ENCODE results near the gene FBLN2.

The FBLN2 gene

DNA sequence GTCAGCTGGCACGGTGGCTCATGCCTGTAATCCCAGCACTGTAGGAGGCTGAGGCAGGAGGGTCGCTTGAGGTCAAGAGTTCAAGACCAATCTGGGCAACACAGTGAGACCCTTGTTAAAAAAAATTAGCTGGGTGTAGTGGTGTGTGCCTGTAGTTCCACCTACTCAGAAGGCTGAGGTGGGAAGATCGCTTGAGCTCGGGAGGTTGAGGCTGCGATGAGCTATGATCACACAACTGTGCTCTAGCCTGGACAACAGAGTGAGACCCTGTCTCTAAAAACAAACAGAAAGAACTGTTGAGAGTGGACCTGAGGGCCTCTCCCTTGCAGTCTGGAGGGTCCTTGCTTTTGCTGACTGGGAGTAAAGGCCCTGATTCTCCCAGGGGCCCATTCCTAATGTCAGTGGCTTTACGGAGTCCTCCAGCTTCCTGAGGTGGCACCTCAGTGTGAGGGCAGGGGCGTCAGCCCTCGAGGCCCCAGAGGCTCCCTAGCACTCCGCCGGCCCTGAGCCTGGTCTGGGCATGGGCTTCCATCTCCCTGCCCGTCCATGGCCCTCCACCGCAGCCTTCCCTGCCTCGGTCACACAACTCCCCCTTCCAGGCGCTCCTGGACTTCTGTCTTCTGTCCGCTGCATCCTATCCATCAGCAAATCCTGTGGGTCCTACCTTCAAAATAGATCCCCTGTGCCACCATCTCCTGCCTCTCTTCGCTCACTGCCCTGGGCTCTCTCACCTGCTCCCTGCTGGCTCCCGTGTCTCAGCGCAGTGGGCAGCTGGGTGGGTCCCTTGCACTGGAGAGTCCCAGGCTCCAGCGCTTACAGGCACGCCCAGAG is 19.0 kb downstream of the FBLN2 start:
- TF ChIP-seq, protein P1, sequence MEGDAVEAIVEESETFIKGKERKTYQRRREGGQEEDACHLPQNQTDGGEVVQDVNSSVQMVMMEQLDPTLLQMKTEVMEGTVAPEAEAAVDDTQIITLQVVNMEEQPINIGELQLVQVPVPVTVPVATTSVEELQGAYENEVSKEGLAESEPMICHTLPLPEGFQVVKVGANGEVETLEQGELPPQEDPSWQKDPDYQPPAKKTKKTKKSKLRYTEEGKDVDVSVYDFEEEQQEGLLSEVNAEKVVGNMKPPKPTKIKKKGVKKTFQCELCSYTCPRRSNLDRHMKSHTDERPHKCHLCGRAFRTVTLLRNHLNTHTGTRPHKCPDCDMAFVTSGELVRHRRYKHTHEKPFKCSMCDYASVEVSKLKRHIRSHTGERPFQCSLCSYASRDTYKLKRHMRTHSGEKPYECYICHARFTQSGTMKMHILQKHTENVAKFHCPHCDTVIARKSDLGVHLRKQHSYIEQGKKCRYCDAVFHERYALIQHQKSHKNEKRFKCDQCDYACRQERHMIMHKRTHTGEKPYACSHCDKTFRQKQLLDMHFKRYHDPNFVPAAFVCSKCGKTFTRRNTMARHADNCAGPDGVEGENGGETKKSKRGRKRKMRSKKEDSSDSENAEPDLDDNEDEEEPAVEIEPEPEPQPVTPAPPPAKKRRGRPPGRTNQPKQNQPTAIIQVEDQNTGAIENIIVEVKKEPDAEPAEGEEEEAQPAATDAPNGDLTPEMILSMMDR (IDR thresholded peaks at IDR 0.05): no peak
- Histone ChIP-seq H3K4me3 (no peak overlapping the region), H3K27ac (no peak overlapping the region), H3K36me3 (peaks cover 0 to 10% (median 0%) of the 10 kb centered on the region in 3 donors), H3K4me1 (no peaks in the 10 kb centered on the region), H3K9me3 (no peaks in the 10 kb centered on the region), H3K27me3 (no peaks in the 10 kb centered on the region)
- intact Hi-C loops (cut with DNase I; ENCODE audit: low total_unique reads): no loop called here
- no peak for DNase-seq

DNA sequence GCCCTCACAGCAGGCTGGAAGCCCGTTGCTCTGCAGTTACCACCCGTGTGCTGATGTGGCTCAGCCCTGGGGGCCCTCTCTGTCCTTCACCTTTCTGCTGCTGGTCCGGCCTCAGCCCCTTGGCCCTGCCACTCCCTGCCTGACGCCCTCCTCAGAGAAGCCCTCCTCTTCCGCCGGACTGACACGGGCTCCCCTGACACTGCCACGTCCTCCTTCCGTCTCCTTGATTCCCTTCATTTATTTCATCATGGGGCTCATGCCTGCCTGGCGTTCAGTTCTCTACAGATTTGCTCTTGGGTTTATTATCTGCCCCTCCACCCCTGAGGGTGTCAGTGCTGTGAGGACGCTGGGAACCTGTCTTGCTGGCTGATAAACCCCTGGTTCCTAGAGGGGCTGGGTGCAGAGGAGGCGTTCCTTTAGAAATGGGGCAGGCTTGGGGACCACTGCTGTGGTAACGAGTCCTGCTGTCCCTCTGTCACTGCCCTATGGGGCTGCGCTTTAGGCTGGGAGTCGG is 19.6 kb downstream of the FBLN2 start:
- Histone ChIP-seq H3K4me3 (no peak overlapping the region), H3K36me3 (peaks cover 0 to 10% (median 0%) of the 10 kb centered on the region in 3 donors), H3K27ac (no peak overlapping the region), H3K27me3 (no peaks in the 10 kb centered on the region), H3K4me1 (no peaks in the 10 kb centered on the region), H3K9me3 (no peaks in the 10 kb centered on the region)
- TF ChIP-seq, protein P1 (IDR thresholded peaks at IDR 0.05): no peak
- DNase-seq: no peak
- intact Hi-C loops (cut with DNase I; ENCODE audit: low total_unique reads): no loop called here

DNA sequence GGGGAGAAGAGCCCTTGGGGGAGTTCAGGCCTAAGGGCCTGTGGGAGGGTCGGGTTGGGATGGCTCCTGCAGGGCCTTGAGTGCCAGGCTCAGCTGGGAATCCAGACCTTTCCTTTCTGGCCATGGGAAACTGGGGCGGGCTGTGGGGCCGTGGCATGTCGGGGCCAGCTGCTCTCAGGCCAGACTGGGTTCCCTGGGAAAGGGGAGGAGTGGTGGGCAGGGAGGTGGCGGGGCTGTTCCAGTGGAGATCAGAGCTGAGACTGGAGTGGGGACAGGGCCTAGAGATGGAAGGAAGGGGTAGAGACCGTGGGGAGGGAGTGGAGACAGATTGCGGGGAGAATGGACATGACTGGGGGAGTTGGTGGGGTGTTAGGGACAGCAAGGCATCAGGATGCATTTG is 20.3 kb downstream of the FBLN2 start:
- H3K4me3 ChIP-seq: no peak overlapping the region
- intact Hi-C loops (cut with DNase I; ENCODE audit: low total_unique reads): no loop called here
- H3K9me3 ChIP-seq: no peaks in the 10 kb centered on the region
- H3K36me3 ChIP-seq: peaks cover 0 to 10% (median 0%) of the 10 kb centered on the region in 3 donors
- DNase-seq: no peak
- H3K27me3 ChIP-seq: no peaks in the 10 kb centered on the region
- no peak overlapping the region for H3K27ac ChIP-seq
- TF ChIP-seq, protein P1 (IDR thresholded peaks at IDR 0.05): no peak
- no peaks in the 10 kb centered on the region for H3K4me1 ChIP-seq

DNA sequence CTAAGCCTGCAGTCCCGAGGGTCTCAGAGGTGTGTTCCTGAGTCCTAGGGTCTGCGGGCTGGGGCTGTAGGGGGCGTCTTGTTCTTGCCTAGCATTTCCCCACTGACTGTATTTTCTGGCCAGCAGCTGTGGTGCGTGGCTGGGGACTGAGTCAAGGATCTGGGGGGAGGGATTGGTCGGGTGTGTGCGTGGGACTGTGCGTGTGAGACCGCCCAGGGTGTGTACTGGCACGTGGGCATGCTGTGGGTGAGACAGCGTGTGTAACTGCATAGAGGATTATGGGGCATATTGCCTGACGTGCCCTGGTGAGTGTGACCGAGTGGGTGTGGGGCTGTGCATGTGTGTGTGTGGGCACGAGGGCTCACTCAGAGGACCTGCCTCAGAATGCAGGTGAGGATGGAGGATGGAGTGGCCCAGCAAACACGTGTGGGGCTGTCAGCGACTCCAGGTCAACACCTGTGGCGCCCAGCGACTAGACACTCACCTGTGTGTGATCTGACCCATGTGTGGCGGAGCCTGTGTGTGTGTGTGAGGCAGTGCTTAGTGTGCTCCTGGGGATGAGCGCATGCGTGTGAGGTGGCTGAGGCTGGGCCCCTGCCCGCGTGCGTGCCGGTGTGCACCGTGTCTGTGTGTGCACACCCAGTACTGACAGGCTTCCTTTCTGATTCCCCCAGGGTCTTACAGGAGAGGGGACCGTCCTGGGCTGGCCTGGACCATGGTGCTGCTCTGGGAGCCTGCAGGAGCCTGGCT is 20.9 kb downstream of the FBLN2 start:
- H3K4me3 ChIP-seq: no peak overlapping the region
- intact Hi-C loops (cut with DNase I; ENCODE audit: low total_unique reads): no loop called here
- no peak overlapping the region for H3K27ac ChIP-seq
- no peaks in the 10 kb centered on the region for H3K4me1 ChIP-seq
- H3K9me3 ChIP-seq: no peaks in the 10 kb centered on the region
- H3K36me3 ChIP-seq: peaks cover 0 to 10% (median 0%) of the 10 kb centered on the region in 3 donors
- no peaks in the 10 kb centered on the region for H3K27me3 ChIP-seq
- TF ChIP-seq, protein P1 (IDR thresholded peaks at IDR 0.05): no peak
- no peak for DNase-seq

DNA sequence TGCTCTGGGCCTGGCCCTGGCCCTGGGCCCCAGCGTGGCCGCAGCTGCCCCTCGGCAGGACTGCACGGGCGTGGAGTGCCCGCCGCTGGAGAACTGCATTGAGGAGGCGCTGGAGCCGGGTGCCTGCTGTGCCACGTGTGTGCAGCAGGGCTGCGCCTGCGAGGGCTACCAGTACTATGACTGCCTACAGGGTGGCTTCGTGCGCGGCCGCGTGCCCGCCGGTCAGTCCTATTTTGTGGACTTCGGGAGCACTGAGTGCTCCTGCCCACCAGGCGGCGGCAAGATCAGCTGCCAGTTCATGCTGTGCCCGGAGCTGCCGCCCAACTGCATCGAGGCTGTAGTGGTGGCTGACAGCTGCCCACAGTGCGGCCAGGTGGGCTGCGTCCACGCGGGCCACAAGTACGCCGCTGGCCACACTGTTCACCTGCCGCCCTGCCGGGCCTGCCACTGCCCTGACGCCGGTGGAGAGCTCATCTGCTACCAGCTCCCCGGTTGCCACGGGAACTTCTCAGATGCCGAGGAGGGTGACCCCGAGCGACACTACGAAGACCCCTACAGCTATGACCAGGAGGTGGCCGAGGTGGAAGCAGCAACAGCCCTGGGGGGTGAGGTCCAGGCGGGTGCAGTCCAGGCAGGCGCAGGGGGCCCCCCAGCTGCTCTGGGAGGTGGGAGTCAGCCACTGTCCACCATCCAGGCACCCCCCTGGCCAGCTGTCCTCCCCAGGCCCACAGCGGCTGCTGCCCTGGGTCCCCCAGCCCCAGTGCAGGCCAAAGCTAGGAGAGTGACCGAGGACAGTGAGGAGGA is 21.7 kb downstream of the FBLN2 start:
- Histone ChIP-seq H3K36me3 (peaks cover 0 to 10% (median 0%) of the 10 kb centered on the region in 3 donors), H3K27ac (no peak overlapping the region), H3K27me3 (no peaks in the 10 kb centered on the region), H3K9me3 (no peaks in the 10 kb centered on the region), H3K4me1 (peaks cover 0 to 5% (median 0%) of the 10 kb centered on the region in 4 donors), H3K4me3 (no peak overlapping the region)
- DNase-seq: no peak
- intact Hi-C loops (cut with DNase I; ENCODE audit: low total_unique reads): no loop called here
- TF ChIP-seq, protein P1 (IDR thresholded peaks at IDR 0.05): no peak

Data from tibial artery (tissue), 4 donors.